ENCODE measurements around the gene GPR15LG.

GPR15LG gene

GRCh38 chr10:84212014-84212413 lies 38.4 kb downstream of the GPR15LG start:
- in situ Hi-C loops (cut with MboI; ENCODE audit: low sequenced_read_pairs), result no loop called here

- in situ Hi-C loops (cut with MboI; ENCODE audit: low sequenced_read_pairs), result no loop called here
Measured at GRCh38 chr10:84213076-84213475, 39.5 kb downstream of the GPR15LG start.

GRCh38 chr10:84214046-84214572 lies 40.5 kb downstream of the GPR15LG start:
- in situ Hi-C loops (cut with MboI; ENCODE audit: low sequenced_read_pairs), result no loop called here

DNA sequence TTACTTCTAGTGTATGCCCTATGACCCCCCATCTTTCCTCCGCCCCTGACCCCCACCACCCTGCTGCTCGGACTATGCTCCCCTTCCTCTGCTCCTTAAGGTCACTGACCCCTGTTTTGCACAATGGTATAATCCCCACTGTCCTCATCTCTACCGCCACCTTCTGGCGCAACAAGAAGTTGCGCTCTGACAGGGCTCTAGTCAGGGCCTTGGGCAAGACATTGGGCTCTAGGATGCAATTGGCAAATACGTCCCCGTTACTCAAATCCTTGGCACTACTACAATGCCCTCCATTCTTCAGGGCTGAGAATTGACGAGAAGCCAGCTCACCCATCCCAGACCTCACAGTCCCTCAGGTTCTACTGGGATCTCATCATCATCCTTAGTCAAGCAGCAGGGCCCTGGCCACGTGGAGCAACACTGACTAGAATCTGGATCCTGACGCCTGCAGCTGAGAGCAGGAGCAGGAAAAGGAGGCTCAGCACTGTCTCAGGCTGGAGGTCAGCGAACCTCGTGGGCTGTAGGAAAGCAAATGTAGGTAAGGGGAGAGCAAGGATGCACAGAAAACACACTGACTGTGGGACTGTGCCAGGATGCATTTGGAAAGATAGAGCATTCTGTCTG lies 41.1 kb downstream of the GPR15LG start:
- in situ Hi-C loops (cut with MboI; ENCODE audit: low sequenced_read_pairs), result no loop called here

DNA sequence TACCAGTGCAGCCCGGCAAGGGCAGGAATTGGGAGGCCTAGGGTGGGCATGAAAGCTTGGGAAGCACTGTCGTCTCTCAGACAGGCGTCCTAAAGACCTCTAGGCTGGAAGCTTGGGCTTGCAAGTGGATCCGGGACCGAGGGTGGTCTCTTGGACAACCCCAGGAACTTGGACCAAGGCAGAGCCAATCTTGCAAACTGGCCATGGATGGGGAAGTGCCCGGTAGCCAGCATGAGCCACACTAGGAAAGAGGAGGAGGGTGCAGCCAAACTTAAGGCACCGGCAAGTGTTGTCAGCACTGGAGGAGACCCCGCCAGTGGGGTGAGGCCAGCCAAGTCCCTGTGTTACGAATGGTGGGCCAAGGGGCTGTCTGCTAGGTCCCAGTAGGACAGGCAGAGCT lies 43.2 kb downstream of the GPR15LG start:
- in situ Hi-C loops (cut with MboI; ENCODE audit: low sequenced_read_pairs), result no loop called here

GRCh38 chr10:84217746-84218145 lies 44.1 kb downstream of the GPR15LG start:
- in situ Hi-C loops (cut with MboI; ENCODE audit: low sequenced_read_pairs), result no loop called here

DNA sequence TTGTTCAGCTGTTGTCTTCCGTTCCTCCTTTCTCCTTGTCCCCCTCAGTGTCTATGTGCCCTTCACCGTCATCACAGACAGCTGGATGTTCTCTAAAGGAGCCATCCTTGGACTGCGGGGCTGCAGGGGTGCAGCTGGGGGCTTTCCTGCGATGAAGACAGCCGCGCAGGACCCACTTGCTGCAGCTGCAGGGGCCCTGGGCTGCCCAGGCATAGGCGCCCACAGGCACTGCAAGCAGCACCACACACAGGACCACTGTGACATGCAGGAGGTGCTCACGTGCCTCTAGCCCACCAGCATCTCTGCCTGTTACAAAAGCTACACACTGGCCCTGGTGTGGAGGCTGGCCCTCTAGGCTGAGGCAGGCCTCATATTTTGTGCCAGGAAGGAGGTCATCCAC lies 48.3 kb downstream of the GPR15LG start:
- in situ Hi-C loops (cut with MboI; ENCODE audit: low sequenced_read_pairs), result no loop called here

GRCh38 chr10:84224411-84225028 lies 50.9 kb downstream of the GPR15LG start:
- in situ Hi-C loops (cut with MboI; ENCODE audit: low sequenced_read_pairs), result no loop called here

- in situ Hi-C loops (cut with MboI; ENCODE audit: low sequenced_read_pairs), result no loop called here
Measured at GRCh38 chr10:84225427-84226173, 52.0 kb downstream of the GPR15LG start, which contains the start of gene LRIT2. TSS of gene LRIT2 (minus strand) at chr10:84225544. CDS start at chr10:84225520, 24 bp downstream.

GRCh38 chr10:84226616-84227015 lies 53.0 kb downstream of the GPR15LG start:
- in situ Hi-C loops (cut with MboI; ENCODE audit: low sequenced_read_pairs), result no loop called here

DNA sequence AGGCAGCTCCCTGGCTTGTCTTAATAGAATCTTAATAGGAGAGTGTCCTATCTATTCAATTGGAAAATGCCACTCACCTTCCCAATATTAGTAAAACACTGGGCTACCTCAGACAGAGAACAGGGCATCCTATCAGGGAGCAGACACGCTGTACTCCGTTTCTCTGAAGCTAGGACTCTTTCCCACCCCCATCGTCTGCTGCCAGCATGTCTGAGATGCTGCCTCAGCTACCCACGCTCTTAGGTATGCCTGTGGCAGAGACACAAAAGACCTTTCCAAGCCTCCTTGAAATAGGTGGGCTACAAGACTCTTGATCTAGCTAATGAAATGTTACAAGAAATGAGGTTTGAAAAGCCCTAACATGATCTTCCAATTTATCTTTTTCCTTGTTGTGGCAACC lies 54.2 kb downstream of the GPR15LG start:
- in situ Hi-C loops (cut with MboI; ENCODE audit: low sequenced_read_pairs), result no loop called here

GRCh38 chr10:84230359-84230758 lies 56.8 kb downstream of the GPR15LG start:
- in situ Hi-C loops (cut with MboI; ENCODE audit: low sequenced_read_pairs), result no loop called here

DNA sequence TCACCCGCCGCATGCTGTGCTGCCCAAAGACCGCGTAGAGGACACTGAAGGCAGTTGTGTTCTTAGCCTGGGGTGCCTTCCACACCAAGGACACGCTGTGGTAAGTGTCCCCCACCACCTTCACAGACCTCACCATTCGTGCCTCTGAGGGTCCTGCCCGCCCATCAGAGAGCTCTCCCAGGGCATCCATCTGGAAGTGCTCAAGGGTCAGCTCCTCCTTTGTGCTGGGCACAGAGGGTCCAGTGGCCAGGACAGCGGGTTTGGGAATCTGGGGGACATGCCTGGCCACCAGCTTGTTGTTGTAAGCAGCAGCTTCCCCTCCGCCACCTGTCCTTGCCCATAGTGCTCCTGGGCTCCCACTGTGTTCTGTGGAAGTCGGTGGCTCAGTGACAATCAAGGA lies 58.8 kb downstream of the GPR15LG start:
- in situ Hi-C loops (cut with MboI; ENCODE audit: low sequenced_read_pairs), result no loop called here

GRCh38 chr10:84233940-84234339 lies 60.3 kb downstream of the GPR15LG start:
- in situ Hi-C loops (cut with MboI; ENCODE audit: low sequenced_read_pairs), result no loop called here

GRCh38 chr10:84234479-84234878 lies 60.9 kb downstream of the GPR15LG start:
- in situ Hi-C loops (cut with MboI; ENCODE audit: low sequenced_read_pairs), result no loop called here

Data from HL-60/S4 (cell line).